IMR-90 (cell line): ENCODE data around the gene EXT2.

Source experiments
- BHLHE40 ChIP-seq: fragments of 150-350 bp; IDR thresholded peaks from 2 replicates; pipeline ENCODE4 v1.6.1; 2016; ENCODE audit warnings: mild to moderate bottlenecking, low read depth, low read length
- CEBPB ChIP-seq: IDR thresholded peaks from 2 replicates; pipeline ENCODE4 v1.6.1; 2012; ENCODE audit warnings: low read depth, low read length, improper control_type of control experiment
- CHD1 ChIP-seq: IDR thresholded peaks from 2 replicates; pipeline ENCODE4 v1.6.1; 2012; ENCODE audit warnings: low read depth, low read length, improper control_type of control experiment
- CTCF ChIP-seq: conservative IDR thresholded peaks from 2 replicates; pipeline ENCODE4 v1.5.1; 2012; ENCODE audit warnings: mild to moderate bottlenecking, low read depth, low read length, improper control_type of control experiment
- FOS ChIP-seq: fragments of 150-350 bp; IDR thresholded peaks from 2 replicates; pipeline ENCODE4 v1.6.1; 2016; ENCODE audit warnings: low read depth, low read length
- MAZ ChIP-seq: IDR thresholded peaks from 2 replicates; pipeline ENCODE4 v1.6.1; 2012; ENCODE audit warnings: low read depth, mild to moderate bottlenecking, low read length, improper control_type of control experiment, moderate library complexity, borderline replicate concordance
- MXI1 ChIP-seq: IDR thresholded peaks from 2 replicates; pipeline ENCODE4 v1.6.1; 2012; ENCODE audit warnings: low read depth, mild to moderate bottlenecking, low read length, moderate library complexity, borderline replicate concordance
- POLR2A ChIP-seq: IDR thresholded peaks from 2 replicates; pipeline ENCODE4 v1.6.1; 2012; ENCODE audit warnings: mild to moderate bottlenecking, low read depth, low read length
- RAD21 ChIP-seq: IDR thresholded peaks from 2 replicates; pipeline ENCODE4 v1.6.1; 2012; ENCODE audit warnings: low read length, improper control_type of control experiment
- RCOR1 ChIP-seq: IDR thresholded peaks from 2 replicates; pipeline ENCODE4 v1.6.1; 2012; ENCODE audit warnings: mild to moderate bottlenecking, low read length, improper control_type of control experiment; ENCODE audit not compliant: insufficient replicate concordance
- RFX5 ChIP-seq: IDR thresholded peaks from 2 replicates; pipeline ENCODE4 v1.8.0; 2012; ENCODE audit warnings: low read depth, mild to moderate bottlenecking, low read length, moderate library complexity
- SMC3 ChIP-seq: fragments of 150-350 bp; IDR thresholded peaks from 2 replicates; pipeline ENCODE4 v1.6.1; 2016; ENCODE audit warnings: low read depth, mild to moderate bottlenecking, antibody characterized with exemption, low read length, moderate library complexity
- TF ChIP-seq, protein P1 (sequence below): fragments of 150-350 bp; IDR thresholded peaks from 2 replicates; pipeline ENCODE4 v1.6.1; 2017; ENCODE audit warnings: mild to moderate bottlenecking, antibody characterized with exemption, low read length, low read depth
- TF ChIP-seq, protein P2 (sequence below): fragments of 150-350 bp; IDR thresholded peaks from 2 replicates; pipeline ENCODE4 v1.6.1; 2016; ENCODE audit warnings: low read depth, mild to moderate bottlenecking, low read length, moderate library complexity, borderline replicate concordance

DNA sequence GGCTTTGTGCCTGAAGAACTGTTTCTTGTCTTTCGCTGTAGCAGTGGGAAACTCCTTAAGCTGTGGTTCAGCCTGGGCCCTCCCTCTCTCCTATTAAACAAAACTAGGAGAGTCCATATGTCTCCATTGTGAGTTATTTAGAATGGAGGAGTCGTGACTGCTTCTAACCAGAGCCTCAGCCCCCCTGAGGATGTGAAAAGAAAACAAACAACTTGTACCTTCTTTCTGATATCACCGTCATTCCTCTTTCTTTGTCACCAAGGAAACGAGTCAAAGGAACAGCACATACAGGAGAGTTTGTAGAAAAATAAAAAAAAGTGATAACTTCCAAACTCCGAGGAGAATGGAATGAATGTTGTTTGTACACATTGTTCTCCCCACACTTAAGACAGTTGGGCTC lies 11.6 kb upstream of the EXT2 start:
- TF ChIP-seq CTCF (no peak), POLR2A (no peak), RAD21 (no peak), CEBPB (no peak), RFX5 (no peak), RCOR1 (no peak), MXI1 (no peak), SMC3 (no peak), FOS (no peak), BHLHE40 (no peak), MAZ (no peak), CHD1 (no peak)
- TF ChIP-seq, protein P1, sequence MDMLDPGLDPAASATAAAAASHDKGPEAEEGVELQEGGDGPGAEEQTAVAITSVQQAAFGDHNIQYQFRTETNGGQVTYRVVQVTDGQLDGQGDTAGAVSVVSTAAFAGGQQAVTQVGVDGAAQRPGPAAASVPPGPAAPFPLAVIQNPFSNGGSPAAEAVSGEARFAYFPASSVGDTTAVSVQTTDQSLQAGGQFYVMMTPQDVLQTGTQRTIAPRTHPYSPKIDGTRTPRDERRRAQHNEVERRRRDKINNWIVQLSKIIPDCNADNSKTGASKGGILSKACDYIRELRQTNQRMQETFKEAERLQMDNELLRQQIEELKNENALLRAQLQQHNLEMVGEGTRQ, result no peak
- TF ChIP-seq, protein P2, sequence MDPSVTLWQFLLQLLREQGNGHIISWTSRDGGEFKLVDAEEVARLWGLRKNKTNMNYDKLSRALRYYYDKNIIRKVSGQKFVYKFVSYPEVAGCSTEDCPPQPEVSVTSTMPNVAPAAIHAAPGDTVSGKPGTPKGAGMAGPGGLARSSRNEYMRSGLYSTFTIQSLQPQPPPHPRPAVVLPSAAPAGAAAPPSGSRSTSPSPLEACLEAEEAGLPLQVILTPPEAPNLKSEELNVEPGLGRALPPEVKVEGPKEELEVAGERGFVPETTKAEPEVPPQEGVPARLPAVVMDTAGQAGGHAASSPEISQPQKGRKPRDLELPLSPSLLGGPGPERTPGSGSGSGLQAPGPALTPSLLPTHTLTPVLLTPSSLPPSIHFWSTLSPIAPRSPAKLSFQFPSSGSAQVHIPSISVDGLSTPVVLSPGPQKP, result no peak
